GM21786 (cell line): ENCODE data around the gene ICOSLG.
"Not testable (repeated sequence)": the region's sequence is repeated elsewhere in the genome, so short reads cannot be mapped to it uniquely, and the experiment has no call there.

Source experiments
- ATAC-seq: cut with Tn5 transposase; IDR thresholded peaks from one replicate; pipeline ENCODE4 v1.9.1; 2021; ENCODE audit not compliant: unreplicated experiment

Gene ICOSLG

DNA sequence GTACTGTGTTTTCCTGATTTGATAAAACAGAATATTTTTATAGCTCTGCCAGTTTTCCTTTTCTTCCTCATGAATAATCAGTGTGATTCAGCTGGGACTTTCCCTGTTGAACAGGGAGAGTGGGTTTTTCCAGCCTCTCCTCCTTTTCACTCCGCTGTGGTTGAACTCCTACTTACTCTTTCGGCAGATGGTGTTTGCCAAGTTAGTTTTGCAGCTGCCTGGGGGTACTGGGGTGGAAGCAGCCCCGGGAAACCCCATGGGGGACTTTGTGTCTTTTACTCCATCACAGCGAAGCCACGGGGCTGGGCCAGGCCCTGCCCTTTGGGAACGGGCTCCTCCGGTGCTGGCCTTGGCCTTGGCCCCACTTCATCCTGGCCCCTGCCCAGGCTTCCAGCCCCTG is 55.9 kb downstream of the ICOSLG start:
- ATAC-seq, result not testable (repeated sequence)

DNA sequence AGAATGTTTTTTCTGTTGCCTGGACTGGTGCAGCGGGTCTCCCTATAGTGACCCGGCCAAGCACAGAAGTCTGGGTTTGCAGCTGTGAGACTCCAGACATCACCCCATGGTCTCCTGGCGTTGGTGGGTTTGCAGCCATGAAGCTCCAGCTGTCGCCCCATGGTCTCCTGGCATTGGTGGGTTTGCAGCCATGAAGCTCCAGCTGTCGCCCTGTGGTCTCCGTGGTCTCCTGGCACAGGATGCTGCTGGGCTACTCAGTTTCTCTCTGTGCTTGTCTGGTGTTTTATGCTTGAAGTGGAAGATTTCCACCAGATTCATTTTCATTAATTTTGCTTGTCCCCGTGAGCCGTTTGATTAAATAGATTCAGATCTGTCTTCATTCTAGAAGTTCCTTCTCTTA is 58.5 kb downstream of the ICOSLG start:
- ATAC-seq, result not testable (repeated sequence)

DNA sequence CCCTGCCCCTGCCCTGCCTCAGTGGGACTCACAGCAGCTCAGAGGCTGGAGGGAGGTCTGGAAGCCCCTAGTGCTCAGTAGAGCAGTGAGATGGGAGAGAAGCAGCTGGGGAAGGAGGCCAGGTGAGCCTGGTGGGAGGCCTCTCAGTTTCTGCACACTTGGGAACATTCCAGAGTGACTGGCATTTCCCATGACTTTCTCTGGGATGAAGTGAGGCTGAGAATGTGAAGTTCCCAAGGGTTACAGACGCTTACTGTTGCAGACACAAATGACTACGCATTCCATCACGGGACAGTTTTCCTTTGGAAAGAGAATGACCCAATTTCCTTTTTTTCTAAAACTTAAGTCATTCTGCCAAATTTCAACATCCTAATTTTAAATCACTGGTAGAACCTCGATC is 59.2 kb downstream of the ICOSLG start:
- not testable (repeated sequence) for ATAC-seq

DNA sequence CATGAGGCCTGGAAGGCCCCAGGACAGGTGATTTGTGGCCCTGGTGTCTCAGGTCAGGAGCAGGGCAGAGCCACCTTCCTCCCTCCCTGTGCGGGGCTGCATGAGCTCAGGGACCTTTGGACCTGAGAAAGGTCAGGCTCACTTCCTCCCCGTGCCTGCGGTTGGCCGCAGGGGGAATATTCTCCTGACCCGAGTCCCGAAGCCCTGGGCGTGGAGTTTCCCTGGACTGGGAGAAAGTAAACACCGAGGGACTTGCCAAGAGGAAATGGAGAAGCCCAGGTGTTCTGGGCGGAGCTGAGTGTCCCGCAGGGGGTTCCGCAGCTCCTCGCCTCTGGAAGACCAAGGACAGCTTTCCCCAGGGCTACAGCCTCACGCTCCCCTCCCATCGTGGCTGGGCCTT is 64.6 kb downstream of the ICOSLG start:
- ATAC-seq, result not testable (repeated sequence)

DNA sequence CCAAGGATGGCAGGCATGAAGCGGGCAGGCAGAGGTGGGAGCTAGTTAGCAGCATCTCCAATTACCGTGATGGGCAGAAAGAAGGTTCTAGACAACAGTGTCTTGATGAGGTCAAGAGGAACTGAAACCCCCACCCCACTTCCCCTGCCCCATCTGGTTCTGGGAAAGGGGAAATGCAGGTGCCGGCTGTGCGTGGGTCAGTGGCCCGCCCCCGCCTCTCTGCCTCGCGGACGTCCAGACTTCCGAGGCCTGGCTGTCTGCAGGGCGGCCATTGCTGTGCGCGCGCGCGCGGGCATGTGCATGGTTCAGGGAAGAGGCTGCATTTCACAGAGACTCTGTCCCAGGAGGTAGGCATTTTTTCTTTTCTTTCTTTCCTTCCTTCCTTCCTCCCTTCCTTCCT is 65.6 kb downstream of the ICOSLG start:
- ATAC-seq, result not testable (repeated sequence)
